HG02610 (cell line): ENCODE results near the gene CASK.

ENCODE experiments used
- ATAC-seq: cut with Tn5 transposase; IDR thresholded peaks from one replicate; pipeline ENCODE4 v1.9.1; 2021; ENCODE audit warnings: mild to moderate bottlenecking, moderate library complexity; ENCODE audit not compliant: unreplicated experiment

CASK gene

DNA sequence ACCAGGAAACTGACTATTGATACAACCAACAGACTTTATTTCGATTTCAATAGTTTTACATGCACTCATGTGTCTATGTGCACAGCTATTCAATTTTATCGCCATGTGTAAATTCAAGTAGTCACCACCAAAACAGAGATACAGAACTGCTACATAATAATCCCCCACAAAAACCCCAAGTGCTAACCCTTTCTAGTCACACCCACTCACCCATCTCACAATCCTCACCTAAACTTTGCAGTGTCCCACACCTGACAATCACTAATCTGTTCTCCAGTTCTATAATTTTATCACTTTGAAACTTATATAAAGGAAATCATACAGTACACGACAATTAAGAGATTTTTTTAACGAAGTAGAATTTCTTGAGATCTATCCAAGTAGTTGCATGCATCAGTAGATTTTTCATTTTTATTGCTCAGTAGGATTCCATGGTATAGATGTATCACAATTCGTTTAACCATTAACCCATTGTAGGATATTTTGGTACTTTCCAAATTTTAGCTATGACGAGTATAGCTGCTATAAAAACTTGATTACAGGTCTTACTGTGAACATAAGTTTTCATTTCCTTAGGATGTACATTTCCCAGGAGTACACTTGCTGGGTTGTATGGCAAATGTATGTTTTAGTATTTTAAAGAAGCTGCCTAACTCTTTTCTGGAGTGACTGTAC lies 85.9 kb downstream of the CASK start:
- ATAC-seq: no peak

DNA sequence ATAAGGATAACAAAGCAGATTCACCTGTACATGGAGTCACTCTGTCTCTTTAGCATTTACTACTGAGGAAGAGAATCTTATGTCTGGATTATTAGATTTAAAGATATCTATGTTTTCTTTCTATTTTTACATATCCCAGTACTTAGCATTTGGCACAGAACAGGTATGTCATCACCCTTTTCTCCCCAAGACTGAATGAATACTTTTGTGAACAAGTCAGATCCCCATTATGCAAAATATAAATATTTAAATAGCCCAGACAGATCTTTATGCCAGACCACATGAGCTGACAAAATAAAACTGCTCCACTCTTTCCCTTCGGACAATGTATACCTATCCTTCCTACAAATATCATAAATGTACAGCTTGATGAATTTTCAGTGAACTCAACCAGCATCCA lies 94.5 kb downstream of the CASK start:
- ATAC-seq: no peak

DNA sequence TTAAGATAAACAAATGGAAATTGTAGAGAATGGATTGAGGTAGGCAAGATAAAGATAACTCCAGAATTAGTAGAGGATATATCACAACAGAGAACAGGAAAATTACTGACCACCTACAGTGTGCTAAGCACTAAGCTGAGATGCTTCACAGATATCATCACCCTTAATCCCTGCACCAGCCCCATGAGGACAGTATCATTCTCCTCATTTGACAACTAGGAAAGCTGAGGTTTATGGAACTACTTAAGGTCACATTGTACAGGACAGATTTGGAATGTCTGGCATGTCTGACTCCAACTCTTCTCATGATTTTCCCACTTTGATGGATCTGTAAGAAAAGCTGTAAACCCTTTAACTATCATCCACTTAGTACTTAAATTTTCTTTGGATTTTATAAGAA lies 95.5 kb downstream of the CASK start:
- ATAC-seq: no peak

GRCh38 chrX:41825796-41826195 lies 97.6 kb downstream of the CASK start:
- ATAC-seq: no peak

- no peak for ATAC-seq
These were observed 98.8 kb downstream of the CASK start for GRCh38 chrX:41824551-41824950.

DNA sequence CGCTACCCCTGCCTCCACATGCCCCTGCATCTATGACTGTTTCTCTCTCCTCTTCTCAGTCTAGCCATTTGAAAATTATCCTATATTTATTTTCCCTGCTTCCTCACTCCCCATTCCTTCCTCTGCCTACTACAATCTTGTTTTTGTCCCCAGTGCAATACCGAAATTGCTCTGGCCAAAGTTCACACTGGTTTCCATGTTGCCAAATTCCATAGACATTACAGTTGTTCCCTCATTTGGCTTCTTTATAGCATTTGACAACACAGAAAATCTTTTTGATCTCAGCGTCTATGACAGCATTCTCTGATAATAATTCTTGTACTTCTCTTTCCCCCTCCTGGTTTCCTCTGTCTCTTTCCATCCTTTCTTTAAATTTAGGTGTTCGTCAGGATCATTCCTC lies 100.0 kb downstream of the CASK start:
- no peak for ATAC-seq

DNA sequence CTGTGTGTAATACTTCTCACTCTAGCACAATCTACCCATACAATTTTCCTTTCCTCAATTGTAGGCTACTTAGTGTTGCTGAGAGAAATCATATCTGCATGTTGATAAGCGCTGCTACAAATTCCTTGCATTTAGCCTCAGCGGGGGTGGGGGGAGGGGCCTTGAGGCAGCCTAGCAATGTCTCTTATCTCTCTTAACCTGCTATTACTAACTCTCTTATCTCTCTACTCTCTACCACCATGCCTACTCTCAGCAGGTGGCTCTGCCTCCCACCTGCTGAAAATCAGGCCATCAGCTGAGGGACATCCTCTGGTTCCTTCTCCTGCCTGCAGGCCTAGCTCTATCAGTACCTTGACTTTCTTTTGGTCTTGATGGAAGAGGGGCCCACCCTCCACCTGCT lies 100.5 kb downstream of the CASK start:
- no peak for ATAC-seq

DNA sequence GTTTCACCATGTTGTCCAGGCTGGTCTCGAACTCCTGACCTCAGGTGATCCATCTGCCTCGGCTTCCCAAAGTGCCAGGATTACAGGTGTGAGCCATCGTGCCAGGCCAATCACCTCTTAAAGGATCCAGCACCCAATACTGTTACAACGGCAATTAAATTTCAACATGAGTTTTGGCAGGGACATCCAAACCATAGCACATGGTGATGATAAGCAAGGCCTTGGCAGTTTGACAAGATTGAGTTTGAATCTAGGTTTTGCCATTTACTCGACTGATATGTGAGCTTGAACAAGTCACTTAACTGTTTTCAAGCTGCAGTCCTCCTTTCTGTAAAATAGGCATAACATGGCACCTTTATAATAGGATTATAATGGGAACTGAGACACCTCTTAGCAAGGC lies 115.3 kb downstream of the CASK start:
- no peak for ATAC-seq

GRCh38 chrX:41802958-41803357 lies 120.4 kb downstream of the CASK start:
- ATAC-seq: no peak

GRCh38 chrX:41799661-41800060 lies 123.7 kb downstream of the CASK start:
- ATAC-seq: no peak

DNA sequence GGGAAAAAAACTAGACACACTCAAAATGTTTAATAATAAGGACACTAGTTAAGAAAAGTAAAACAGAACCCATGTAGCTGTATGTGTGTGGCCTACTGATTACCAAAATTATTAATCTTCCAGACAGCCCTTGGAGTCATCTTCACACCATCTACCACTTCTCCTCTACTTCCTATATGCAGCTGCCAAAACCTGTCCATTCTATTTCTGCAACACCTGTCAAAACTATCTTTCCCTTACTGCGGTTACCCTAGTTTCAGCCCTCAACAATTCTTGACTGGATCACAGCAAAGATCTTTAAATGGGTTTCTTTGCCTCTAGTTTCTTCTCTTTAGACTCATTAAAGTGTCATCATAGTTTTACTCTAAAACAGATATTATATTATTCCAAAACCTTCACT lies 126.8 kb downstream of the CASK start:
- ATAC-seq: no peak

DNA sequence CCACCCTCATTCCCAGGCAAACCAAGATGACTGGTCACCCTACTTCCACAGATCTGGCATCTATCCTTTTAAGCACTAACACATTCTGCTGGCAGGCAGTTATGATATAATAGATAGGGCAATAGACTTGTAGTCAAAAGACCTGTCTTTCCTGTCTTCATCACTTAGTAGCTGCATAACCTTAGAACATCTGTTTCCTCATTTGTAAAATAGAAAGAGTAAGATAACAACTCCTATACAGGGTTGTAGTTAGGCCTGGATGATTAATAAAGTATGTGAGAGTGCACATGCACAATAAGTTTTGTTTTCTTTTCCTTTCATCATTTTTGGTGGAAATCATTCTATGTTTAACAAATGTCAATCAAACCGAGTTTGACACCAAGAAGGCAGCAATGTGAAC lies 127.3 kb downstream of the CASK start:
- ATAC-seq: no peak

DNA sequence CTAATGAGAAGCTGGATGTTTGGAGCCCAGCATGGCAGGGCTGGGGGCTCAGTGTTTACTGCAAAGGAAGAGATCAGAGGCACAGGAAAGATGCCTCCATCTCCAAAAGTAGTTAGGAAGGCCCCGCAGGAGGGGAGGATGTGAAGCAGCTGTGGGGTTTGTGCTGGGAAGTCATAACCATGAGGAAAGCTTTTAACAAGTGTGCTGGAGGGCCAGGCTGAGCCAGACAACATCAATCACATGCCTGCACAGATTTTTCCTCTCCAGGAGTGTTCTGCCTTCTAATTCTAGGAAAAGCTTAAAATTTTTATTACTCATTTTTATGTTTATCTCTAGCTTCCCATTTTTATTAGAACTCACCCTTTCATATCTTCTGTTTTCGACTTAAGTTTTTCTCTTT lies 134.0 kb downstream of the CASK start:
- no peak for ATAC-seq

DNA sequence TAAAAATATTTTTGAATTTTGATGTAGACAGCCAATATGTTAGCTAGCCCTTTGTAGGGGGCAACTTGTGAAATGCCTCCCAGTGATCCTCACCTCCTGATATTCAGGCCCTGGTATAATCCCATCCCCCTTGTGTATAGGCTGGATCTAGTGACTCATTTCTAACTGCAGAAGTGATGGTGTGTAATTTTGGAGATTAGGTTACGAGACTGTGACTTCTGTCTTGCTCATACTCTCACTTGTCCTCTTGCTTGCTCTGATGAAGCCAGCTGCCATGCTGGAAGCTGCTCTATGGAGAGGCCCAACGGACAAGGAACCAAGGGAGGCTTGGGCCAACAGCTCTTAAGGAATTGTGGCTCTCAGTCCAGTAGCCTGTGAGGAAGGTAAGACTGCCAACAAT lies 137.7 kb downstream of the CASK start:
- ATAC-seq: no peak

GRCh38 chrX:41781500-41781899 lies 141.9 kb downstream of the CASK start:
- peak; percentile 46 for ATAC-seq

DNA sequence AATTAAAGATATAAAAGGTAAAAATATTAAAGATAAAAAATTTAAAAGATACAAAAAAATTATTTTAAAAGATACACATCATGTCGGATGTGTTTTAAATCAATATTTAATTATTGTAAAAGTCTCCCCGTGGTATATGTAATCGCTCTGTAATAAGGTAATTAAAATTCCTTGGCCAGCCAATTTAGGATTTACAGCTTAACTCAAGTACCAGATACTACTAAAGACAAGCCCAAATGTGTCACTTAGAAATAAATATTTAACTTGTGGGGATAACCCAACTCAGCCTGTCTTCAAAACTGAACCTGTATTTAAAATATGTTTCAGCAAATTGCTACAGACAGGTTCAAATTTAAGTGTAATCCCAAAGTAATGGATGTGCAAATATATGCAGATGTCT lies 143.4 kb downstream of the CASK start:
- ATAC-seq: no peak

GRCh38 chrX:41779030-41779564 lies 144.3 kb downstream of the CASK start:
- ATAC-seq: no peak

DNA sequence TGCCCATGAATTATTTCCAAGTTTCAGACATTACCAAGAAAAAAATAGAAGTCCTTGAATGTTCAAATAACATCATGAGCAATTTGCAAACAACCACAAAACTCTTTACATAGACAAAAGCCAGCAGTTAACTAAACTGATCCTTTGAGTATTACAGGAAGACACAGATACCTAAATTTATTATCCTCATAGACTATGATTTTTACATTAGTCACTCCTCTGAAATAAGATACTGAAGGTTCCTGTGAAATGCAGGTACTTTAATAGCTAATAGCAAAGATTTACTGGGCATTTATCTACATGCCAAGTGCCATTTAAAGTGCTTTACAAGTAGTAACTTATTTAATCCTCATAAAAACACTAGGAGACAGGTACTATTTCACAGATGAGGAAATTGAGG lies 161.7 kb downstream of the CASK start:
- no peak for ATAC-seq

DNA sequence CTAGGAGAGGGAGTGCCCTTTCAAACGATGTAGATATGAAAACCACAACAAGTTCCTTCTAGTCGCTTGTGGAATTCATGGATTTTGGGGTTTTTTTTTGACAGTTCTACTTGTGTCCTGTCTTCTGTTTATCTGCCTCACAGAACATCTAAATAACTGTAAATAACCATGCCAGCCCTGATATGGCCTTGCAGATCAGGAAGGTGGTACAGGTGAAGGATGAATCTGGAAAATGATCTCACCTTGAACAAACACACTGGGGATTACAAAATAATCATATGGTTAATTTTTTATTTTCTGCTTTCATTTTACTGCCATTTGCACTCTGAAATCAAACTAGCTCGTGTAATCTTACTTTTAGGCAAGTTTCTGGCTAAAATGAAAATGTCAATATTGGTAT lies 162.2 kb downstream of the CASK start:
- ATAC-seq: no peak

GRCh38 chrX:41759817-41760216 lies 163.5 kb downstream of the CASK start:
- no peak for ATAC-seq

- ATAC-seq: no peak
These were observed 165.0 kb downstream of the CASK start for GRCh38 chrX:41758401-41758800.

- no peak for ATAC-seq
These were observed 172.6 kb downstream of the CASK start for GRCh38 chrX:41750716-41751115.

GRCh38 chrX:41739871-41740270 lies 183.5 kb downstream of the CASK start:
- no peak for ATAC-seq
